Left ventricle myocardium inferior (tissue), 1 donor: ENCODE data around the gene PRRC2A. TPM values are rescaled to one million over a fixed set of nuclear protein-coding genes. Genes with fewer than 3 reads are reported as not detected.
A peak's percentile ranks its signal among the peaks of the same experiment; 100 is the strongest.

Source experiments
- DNase-seq: peaks from one replicate; pipeline ENCODE4 v3.0.0-alpha.2; 2020
- H3K27ac ChIP-seq: fragments of 200-600 bp; replicated peaks from 2 replicates; pipeline ENCODE4 v1.8.0; 2021
- H3K27me3 ChIP-seq: fragments of 200-600 bp; 2 replicates; pipeline ENCODE4 v1.8.0; 2021; ENCODE audit warnings: low read depth
- H3K36me3 ChIP-seq: fragments of 200-600 bp; 2 replicates; pipeline ENCODE4 v1.8.0; 2021
- H3K4me1 ChIP-seq: fragments of 200-600 bp; 2 replicates; pipeline ENCODE4 v1.8.0; 2021
- H3K4me3 ChIP-seq: fragments of 200-600 bp; 2 replicates; pipeline ENCODE4 v1.8.0; 2021; ENCODE audit warnings: mild to moderate bottlenecking, moderate library complexity
- H3K9me3 ChIP-seq: fragments of 200-600 bp; replicated peaks from 2 replicates; pipeline ENCODE4 v1.8.0; 2021
- CTCF ChIP-seq: fragments of 200-600 bp; IDR thresholded peaks from 2 replicates; pipeline ENCODE4 v1.8.0; 2021; ENCODE audit warnings: antibody characterized with exemption, mild to moderate bottlenecking, borderline replicate concordance
- intact Hi-C: fragments of 100-400 bp; cut with micrococcal nuclease; formaldehyde crosslinking; loops from one replicate; pipeline ENCODE4 v1.11.0; 2022
- total RNA-seq: library from RNA; stranded (reverse); fragmentation: NEBNext Ultra II Directional; extraction: Animal tissue kit (Norgen Biotek cat#: 25700); gene quantifications from one replicate; pipeline ENCODE4 v1.2.1, GENCODE V29; 2021
- donor health status: DM: no; HTN: yes; CAD: no; lungs with severe emphysema.

Gene PRRC2A
- total RNA-seq, 1 donor from 2014 or later, result 82.4 TPM

- intact Hi-C loops, result no loop called here
- no peak for TF ChIP-seq CTCF
- no peaks in the 10 kb centered on the region for H3K9me3 ChIP-seq
- peaks cover 38% of the 10 kb centered on the region for H3K4me1 ChIP-seq
- no peak for DNase-seq
- no peaks in the 10 kb centered on the region for H3K27me3 ChIP-seq
- H3K36me3 ChIP-seq, result no peaks in the 10 kb centered on the region
- H3K27ac ChIP-seq, result no peak overlapping the region
- no peak overlapping the region for H3K4me3 ChIP-seq
Observed at GRCh38 chr6:31579119-31579505, 41.4 kb upstream of the PRRC2A start.

- DNase-seq, result no peak
- Histone ChIP-seq H3K36me3 (no peaks in the 10 kb centered on the region), H3K9me3 (no peaks in the 10 kb centered on the region), H3K27ac (no peak overlapping the region), H3K27me3 (no peaks in the 10 kb centered on the region), H3K4me3 (no peak overlapping the region), H3K4me1 (peaks cover 38% of the 10 kb centered on the region)
- no peak for TF ChIP-seq CTCF
- intact Hi-C loops, result no loop called here
Observed at GRCh38 chr6:31579546-31580437, 40.7 kb upstream of the PRRC2A start.

DNA sequence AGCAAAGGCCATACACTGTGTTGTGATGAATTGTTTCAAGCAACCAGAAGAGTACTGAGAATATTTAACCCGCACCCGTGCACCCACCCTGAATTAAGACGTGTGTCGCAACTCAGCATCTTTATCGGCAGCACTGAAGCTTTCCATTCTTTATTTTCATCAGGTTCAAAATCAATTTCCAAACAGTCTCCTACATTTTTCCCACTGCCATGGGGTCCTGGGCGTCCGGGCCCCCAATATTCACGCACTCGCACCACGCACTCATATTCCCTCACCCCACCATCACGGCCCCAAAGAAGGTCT is 40.1 kb upstream of the PRRC2A start:
- intact Hi-C loops, result no loop called here
- H3K4me1 ChIP-seq, result peaks cover 38% of the 10 kb centered on the region
- H3K27me3 ChIP-seq, result no peaks in the 10 kb centered on the region
- H3K9me3 ChIP-seq, result no peaks in the 10 kb centered on the region
- TF ChIP-seq CTCF, result no peak
- H3K4me3 ChIP-seq, result peak overlapping the region; percentile 86
- H3K27ac ChIP-seq, result peak overlapping the region; percentile 90
- no peaks in the 10 kb centered on the region for H3K36me3 ChIP-seq
- DNase-seq, result no peak

DNA sequence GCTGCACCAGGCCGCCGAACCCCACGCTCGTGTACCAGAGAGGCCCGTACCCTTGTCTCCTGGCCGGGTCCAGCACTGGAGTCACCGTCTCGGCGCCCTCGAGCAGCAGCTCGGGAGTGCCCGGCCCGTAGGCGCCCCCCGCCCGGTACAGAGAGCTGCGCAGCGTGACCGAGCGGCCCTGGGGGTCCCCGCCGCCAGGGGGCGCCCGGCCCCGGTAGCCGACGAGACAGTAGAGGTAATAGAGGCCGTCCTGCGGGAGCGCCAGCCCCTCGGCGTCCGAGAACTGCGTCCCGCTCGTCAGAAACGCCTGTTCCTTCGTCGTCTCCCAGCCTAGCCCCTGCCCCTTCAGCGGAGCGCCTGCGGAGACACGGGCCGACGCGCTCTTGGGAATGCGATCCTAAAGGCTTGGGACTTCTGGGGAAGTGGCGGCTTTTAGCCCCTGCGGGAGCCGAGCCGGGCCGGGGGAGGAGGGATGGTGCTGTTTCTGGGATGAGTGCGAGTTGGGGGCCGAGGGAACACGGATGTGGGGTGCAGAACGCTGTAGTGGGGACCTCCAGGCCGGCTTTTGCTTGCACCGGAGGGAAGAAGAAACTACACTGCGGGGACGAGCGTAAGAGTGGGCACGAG is 39.6 kb upstream of the PRRC2A start:
- Histone ChIP-seq H3K27me3 (no peaks in the 10 kb centered on the region), H3K36me3 (no peaks in the 10 kb centered on the region), H3K27ac (peak overlapping the region; percentile 90), H3K4me3 (peak overlapping the region; percentile 86), H3K4me1 (peaks cover 41% of the 10 kb centered on the region), H3K9me3 (no peaks in the 10 kb centered on the region)
- peak; percentile 99 for TF ChIP-seq CTCF
- intact Hi-C loops, result no loop called here
- peak; percentile 92 for DNase-seq

GRCh38 chr6:31581434-31582229 is 38.9 kb upstream of the PRRC2A start:
- no peak for DNase-seq
- H3K4me3 ChIP-seq, result peak overlapping the region; percentile 86
- H3K4me1 ChIP-seq, result peaks cover 39% of the 10 kb centered on the region
- no peaks in the 10 kb centered on the region for H3K9me3 ChIP-seq
- H3K36me3 ChIP-seq, result no peaks in the 10 kb centered on the region
- intact Hi-C loops, result no loop called here
- H3K27me3 ChIP-seq, result no peaks in the 10 kb centered on the region
- peak overlapping the region; percentile 90 for H3K27ac ChIP-seq
- no peak for TF ChIP-seq CTCF
